Karpas-422 (cell line): ENCODE data around the gene P2RX4. TPM values are rescaled to one million over a fixed set of nuclear protein-coding genes. Genes with fewer than 3 reads are reported as not detected.

Source experiments
- DNase-seq: peaks from one replicate; pipeline ENCODE4 v3.0.0-alpha.2; 2015
- H2AFZ ChIP-seq: fragments of 200-600 bp; sonication (generic); 2 replicates; pipeline ENCODE4 v1.6.1; 2014; ENCODE audit warnings: antibody characterized with exemption, low read length, mixed read lengths
- H3K27ac ChIP-seq: fragments of 200-600 bp; sonication (generic); 2 replicates; pipeline ENCODE4 v1.5.1; 2014; ENCODE audit warnings: mild to moderate bottlenecking, low read length, moderate library complexity
- H3K27me3 ChIP-seq: fragments of 200-600 bp; sonication (generic); 2 replicates; pipeline ENCODE4 v1.6.1; 2014; ENCODE audit warnings: low read length, mixed read lengths
- H3K36me3 ChIP-seq: fragments of 200-600 bp; sonication (generic); 2 replicates; pipeline ENCODE4 v1.6.1; 2014; ENCODE audit warnings: low read length, mixed read lengths; ENCODE audit not compliant: insufficient read depth
- H3K4me1 ChIP-seq: fragments of 200-600 bp; sonication (generic); 2 replicates; pipeline ENCODE4 v1.6.1; 2014; ENCODE audit warnings: mild to moderate bottlenecking, low read length, mixed read lengths
- H3K4me2 ChIP-seq: fragments of 200-600 bp; sonication (generic); 2 replicates; pipeline ENCODE4 v1.6.1; 2014; ENCODE audit warnings: low read length, low read depth, mild to moderate bottlenecking; ENCODE audit not compliant: poor library complexity, severe bottlenecking
- H3K4me3 ChIP-seq: fragments of 200-600 bp; sonication (generic); 2 replicates; pipeline ENCODE4 v1.5.1; 2014; ENCODE audit warnings: mild to moderate bottlenecking, antibody characterized with exemption, low read length, mixed read lengths
- H3K79me2 ChIP-seq: fragments of 200-600 bp; sonication (generic); 2 replicates; pipeline ENCODE4 v1.6.1; 2014; ENCODE audit warnings: mild to moderate bottlenecking, low read length, mixed read lengths
- H3K9ac ChIP-seq: fragments of 200-600 bp; sonication (generic); 2 replicates; pipeline ENCODE4 v1.6.0; 2014; ENCODE audit warnings: low read length
- H3K9me2 ChIP-seq: fragments of 200-600 bp; sonication (generic), shearing (Covaris generic); replicated peaks from 2 replicates; pipeline ENCODE4 v1.6.0; 2014; ENCODE audit warnings: mild to moderate bottlenecking, low read length, moderate library complexity; ENCODE audit not compliant: insufficient read depth
- H3K9me3 ChIP-seq: fragments of 300-700, 200-600 bp; sonication (generic); 2 replicates; pipeline ENCODE4 v1.6.1; 2014; ENCODE audit warnings: low read length, mixed read lengths
- H4K20me1 ChIP-seq: fragments of 200-600 bp; sonication (generic); 2 replicates; pipeline ENCODE4 v1.6.1; 2014; ENCODE audit warnings: mild to moderate bottlenecking, antibody characterized with exemption, low read length, low read depth; ENCODE audit not compliant: insufficient read depth
- total RNA-seq: library from RNA; depleted of rRNA; stranded (reverse); fragments of >200 nt; shearing (Covaris generic); gene quantifications from 2 replicates; pipeline ENCODE4 v1.2.3, GENCODE V29; 2014; ENCODE audit warnings: low replicate concordance

The P2RX4 gene
- total RNA-seq, 1 experiment from 2014 or later = 18.3 TPM

DNA sequence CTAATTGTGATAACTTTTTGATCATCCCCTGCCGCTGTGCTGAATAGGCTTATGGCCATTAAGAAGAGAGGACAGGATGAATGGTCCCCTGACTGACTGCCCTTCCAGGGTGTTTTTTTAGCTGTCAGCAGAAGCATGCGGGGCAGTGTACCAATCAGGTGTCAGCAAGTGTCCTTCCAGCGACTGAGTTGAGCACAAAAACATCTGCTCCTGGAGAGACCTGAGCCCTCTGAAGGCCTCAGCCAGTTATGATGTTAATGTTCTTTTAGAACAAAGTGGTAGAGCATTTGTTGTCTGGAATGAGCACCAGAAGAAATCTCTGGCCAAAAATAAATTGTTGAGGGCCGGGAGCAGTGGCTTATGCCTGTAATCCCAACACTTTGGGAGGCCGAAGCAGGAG lies 39.8 kb upstream of the P2RX4 start:
- Histone ChIP-seq H3K27me3 (no peaks in the 10 kb centered on the region), H4K20me1 (no peaks in the 10 kb centered on the region), H3K4me1 (no peaks in the 10 kb centered on the region), H2AFZ (no peak overlapping the region), H3K4me2 (no peak overlapping the region), H3K4me3 (no peak overlapping the region), H3K36me3 (no peaks in the 10 kb centered on the region), H3K9me2 (no peaks in the 10 kb centered on the region), H3K9ac (no peak overlapping the region), H3K79me2 (no peaks in the 10 kb centered on the region), H3K27ac (no peak overlapping the region), H3K9me3 (no peaks in the 10 kb centered on the region)
- no peak for DNase-seq

DNA sequence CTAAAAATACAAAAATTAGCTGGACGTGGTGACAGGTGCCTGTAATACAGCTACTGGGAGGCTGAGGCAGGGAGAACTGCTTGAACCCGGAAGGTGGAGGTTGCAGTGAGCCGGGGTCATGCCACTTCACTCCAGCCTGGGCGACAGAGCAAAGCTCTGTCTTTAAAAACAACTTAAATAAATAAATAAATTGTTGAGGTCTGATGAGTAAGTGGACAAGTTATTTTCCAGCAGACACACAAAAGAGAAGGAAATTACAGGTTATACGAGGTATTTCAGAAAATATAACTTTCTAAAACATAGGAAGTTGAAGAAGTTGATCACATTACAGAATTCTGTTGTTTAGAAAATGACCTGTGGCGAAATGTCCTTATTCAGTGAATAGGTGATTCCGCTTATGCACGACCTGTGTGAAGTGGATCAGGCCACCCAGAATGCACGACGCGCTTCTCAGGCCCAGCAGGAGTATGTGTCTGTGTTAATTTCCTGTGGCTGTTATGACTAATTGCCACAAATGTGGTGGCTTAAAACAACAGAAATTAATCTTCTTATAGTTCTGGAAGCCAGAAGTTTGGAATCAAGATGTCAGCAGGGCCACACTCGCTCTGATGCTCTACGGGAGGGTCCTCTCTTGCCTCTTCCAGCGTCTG lies 39.2 kb upstream of the P2RX4 start:
- H3K79me2 ChIP-seq = no peaks in the 10 kb centered on the region
- H4K20me1 ChIP-seq = no peaks in the 10 kb centered on the region
- peaks cover 5% of the 10 kb centered on the region; the same call in 1 of the 2 replicates for H3K4me1 ChIP-seq
- no peaks in the 10 kb centered on the region for H3K9me2 ChIP-seq
- H3K27ac ChIP-seq = no peak overlapping the region
- H3K27me3 ChIP-seq = no peaks in the 10 kb centered on the region
- no peak overlapping the region for H3K4me2 ChIP-seq
- no peak overlapping the region for H3K9ac ChIP-seq
- no peaks in the 10 kb centered on the region for H3K36me3 ChIP-seq
- no peak overlapping the region for H3K4me3 ChIP-seq
- DNase-seq = no peak
- no peak overlapping the region for H2AFZ ChIP-seq
- H3K9me3 ChIP-seq = no peaks in the 10 kb centered on the region

DNA sequence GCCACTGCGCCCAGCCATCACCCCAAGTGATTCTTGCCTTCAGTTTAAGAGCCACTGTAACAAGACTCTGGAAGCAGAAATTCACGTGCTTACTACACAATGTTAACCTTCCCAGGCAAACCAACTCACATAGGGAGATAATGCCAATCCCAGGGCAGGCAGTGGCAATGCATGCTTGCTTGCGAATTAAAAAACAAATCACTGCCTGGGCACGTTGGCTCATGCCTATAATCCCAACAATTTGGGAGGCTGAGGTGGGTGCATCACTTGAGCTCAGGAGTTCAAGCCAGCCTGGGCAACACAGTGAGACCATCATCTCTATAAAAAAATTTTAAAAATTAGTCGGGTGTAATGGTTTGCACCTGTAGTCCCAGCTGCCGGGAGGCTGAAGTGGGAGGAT lies 37.8 kb upstream of the P2RX4 start:
- H2AFZ ChIP-seq = no peak overlapping the region
- no peaks in the 10 kb centered on the region for H3K27me3 ChIP-seq
- H3K79me2 ChIP-seq = no peaks in the 10 kb centered on the region
- no peak for DNase-seq
- no peaks in the 10 kb centered on the region for H3K36me3 ChIP-seq
- no peaks in the 10 kb centered on the region for H4K20me1 ChIP-seq
- H3K9me3 ChIP-seq = no peaks in the 10 kb centered on the region
- peaks cover 6% of the 10 kb centered on the region; the same call in 1 of the 2 replicates for H3K4me1 ChIP-seq
- H3K9ac ChIP-seq = no peak overlapping the region
- no peak overlapping the region for H3K4me2 ChIP-seq
- H3K9me2 ChIP-seq = no peaks in the 10 kb centered on the region
- no peak overlapping the region for H3K27ac ChIP-seq
- H3K4me3 ChIP-seq = no peak overlapping the region

DNA sequence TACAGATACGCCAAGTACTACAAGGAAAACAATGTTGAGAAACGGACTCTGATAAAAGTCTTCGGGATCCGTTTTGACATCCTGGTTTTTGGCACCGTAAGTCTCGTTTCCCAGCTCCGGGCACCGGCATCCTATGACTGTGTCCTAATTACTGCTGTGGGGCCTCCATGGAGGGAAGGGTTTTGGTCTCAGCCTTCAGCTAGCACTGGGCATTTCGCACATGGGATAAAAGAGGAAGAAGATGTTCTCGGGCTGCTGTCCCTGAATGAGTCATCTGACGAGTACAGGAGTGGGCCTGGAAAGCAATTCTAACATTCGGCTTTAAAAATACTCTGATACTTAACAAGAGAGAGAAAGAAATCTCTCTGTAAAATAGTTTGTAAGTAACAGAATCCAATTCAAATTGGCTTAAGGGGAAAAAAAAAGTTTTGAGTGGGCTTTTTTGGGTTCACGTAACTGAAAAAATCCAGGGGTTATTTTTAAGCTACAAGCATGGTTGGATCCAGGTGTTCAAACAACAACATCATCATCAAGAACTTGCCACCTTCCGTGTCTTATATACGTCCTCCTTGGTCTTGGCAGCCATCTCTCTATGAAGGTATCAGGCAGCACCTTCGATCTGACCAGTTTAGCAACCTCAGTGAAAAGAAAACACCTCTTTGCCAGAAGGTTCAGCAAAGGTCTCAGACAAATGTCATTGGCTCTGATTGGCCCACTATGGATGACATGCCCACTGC lies 34.4 kb upstream of the P2RX4 start:
- Histone ChIP-seq H3K79me2 (no peaks in the 10 kb centered on the region), H3K27me3 (no peaks in the 10 kb centered on the region), H3K27ac (no peak overlapping the region), H3K36me3 (no peaks in the 10 kb centered on the region), H2AFZ (no peak overlapping the region), H3K9me3 (no peaks in the 10 kb centered on the region), H3K4me2 (no peak overlapping the region), H4K20me1 (no peaks in the 10 kb centered on the region), H3K4me1 (peaks cover 6% of the 10 kb centered on the region; the same call in 1 of the 2 replicates), H3K9ac (no peak overlapping the region), H3K9me2 (no peaks in the 10 kb centered on the region), H3K4me3 (no peak overlapping the region)
- no peak for DNase-seq

DNA sequence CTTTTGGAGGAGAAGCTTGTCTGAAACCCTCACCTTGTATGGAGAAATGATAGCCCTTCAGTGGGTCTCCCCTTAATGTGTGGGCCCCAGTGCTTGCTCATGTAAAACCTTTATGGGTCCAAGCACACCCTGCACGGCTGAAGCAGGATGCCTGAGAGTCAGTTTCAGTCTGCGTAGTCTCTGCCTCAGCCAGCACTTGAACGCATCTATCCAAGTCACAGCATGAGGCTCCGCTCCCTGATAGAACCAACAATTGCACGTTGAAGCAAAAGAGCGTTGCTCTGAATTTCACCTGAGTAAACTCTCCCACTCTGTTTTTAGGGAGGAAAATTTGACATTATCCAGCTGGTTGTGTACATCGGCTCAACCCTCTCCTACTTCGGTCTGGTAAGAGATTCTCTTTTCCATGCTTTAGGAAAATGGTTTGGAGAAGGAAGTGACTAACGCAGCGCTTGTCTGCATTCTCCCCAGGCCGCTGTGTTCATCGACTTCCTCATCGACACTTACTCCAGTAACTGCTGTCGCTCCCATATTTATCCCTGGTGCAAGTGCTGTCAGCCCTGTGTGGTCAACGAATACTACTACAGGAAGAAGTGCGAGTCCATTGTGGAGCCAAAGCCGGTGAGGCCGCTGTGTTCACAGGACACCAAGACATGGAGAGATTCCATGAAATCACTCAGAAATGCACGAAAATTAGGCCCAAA lies 33.0 kb upstream of the P2RX4 start:
- Histone ChIP-seq H2AFZ (no peak overlapping the region), H3K4me3 (no peak overlapping the region), H3K4me2 (no peak overlapping the region), H3K27me3 (no peaks in the 10 kb centered on the region), H3K9me2 (no peaks in the 10 kb centered on the region), H3K9me3 (no peaks in the 10 kb centered on the region), H3K36me3 (no peaks in the 10 kb centered on the region), H3K9ac (no peak overlapping the region), H3K27ac (no peak overlapping the region), H3K79me2 (no peaks in the 10 kb centered on the region), H4K20me1 (no peaks in the 10 kb centered on the region), H3K4me1 (peaks cover 7% of the 10 kb centered on the region)
- DNase-seq = no peak

DNA sequence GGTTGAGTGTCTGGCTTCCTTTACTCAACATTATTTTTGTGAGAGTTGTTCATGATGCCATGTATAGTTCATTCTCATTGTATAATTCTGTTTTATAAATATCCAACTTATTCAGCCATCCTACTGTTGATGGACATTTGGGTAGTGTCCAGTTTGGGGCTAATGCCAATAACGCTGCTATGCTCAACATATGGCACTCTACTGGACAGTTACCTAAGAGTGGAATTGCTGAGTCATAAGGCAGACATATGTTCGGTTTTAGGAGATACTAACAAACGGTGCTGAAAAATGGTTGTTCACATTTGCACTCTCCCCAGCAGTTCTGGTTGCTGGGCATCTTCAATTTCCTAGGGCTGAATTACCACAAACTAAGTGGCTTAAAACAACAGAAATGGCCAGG lies 28.7 kb upstream of the P2RX4 start:
- Histone ChIP-seq H3K27me3 (no peaks in the 10 kb centered on the region), H3K4me2 (no peak overlapping the region), H3K79me2 (no peaks in the 10 kb centered on the region), H3K4me1 (peaks cover 8% of the 10 kb centered on the region), H3K9me2 (no peaks in the 10 kb centered on the region), H3K36me3 (no peaks in the 10 kb centered on the region), H4K20me1 (no peaks in the 10 kb centered on the region), H3K27ac (no peak overlapping the region), H2AFZ (no peak overlapping the region), H3K9me3 (no peaks in the 10 kb centered on the region), H3K9ac (no peak overlapping the region), H3K4me3 (no peak overlapping the region)
- no peak for DNase-seq

DNA sequence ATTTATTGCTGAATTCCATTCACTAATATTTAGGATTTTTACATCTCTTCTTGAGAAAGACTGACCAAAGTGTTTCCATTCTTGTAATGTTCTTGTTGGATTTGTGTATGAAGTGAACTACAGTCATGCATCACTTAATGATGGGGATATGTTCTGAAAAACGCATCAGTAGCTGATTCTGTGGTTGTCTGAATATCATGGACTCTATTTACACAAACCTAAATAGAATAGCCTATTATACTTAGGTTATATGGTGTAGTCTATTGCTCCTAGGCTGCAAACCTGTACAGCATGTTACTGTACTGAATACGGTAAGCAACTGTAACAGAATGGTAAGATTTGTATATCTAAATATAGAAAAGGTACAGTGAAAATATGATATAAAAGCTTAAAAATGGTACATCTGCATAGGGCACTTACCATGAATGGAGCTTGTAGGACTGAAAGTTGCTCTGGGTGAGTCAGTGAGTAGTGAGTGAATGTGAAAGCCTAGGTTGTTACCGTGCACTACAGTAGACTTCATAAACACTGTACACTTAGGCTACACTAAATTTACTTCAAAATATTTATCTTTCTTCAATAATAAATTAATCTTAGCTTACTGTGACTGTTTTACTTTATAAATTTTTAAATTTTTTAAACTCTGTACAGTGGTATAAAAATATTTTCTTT lies 27.6 kb upstream of the P2RX4 start:
- H3K4me1 ChIP-seq = peaks cover 8% of the 10 kb centered on the region
- no peaks in the 10 kb centered on the region for H3K36me3 ChIP-seq
- no peaks in the 10 kb centered on the region for H3K9me3 ChIP-seq
- DNase-seq = no peak
- H4K20me1 ChIP-seq = no peaks in the 10 kb centered on the region
- H2AFZ ChIP-seq = no peak overlapping the region
- no peaks in the 10 kb centered on the region for H3K79me2 ChIP-seq
- no peak overlapping the region for H3K9ac ChIP-seq
- no peaks in the 10 kb centered on the region for H3K9me2 ChIP-seq
- no peak overlapping the region for H3K4me3 ChIP-seq
- H3K4me2 ChIP-seq = no peak overlapping the region
- H3K27me3 ChIP-seq = no peaks in the 10 kb centered on the region
- no peak overlapping the region for H3K27ac ChIP-seq

DNA sequence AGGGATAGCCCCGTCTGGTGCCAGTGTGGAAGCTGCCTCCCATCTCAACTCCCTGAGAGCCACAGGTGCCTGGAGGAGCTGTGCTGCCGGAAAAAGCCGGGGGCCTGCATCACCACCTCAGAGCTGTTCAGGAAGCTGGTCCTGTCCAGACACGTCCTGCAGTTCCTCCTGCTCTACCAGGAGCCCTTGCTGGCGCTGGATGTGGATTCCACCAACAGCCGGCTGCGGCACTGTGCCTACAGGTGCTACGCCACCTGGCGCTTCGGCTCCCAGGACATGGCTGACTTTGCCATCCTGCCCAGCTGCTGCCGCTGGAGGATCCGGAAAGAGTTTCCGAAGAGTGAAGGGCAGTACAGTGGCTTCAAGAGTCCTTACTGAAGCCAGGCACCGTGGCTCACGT lies 25.5 kb upstream of the P2RX4 start:
- no peak overlapping the region for H2AFZ ChIP-seq
- H3K36me3 ChIP-seq = no peaks in the 10 kb centered on the region
- no peaks in the 10 kb centered on the region for H3K9me2 ChIP-seq
- H3K4me3 ChIP-seq = no peak overlapping the region
- H4K20me1 ChIP-seq = no peaks in the 10 kb centered on the region
- no peak overlapping the region for H3K9ac ChIP-seq
- no peaks in the 10 kb centered on the region for H3K9me3 ChIP-seq
- no peak overlapping the region for H3K27ac ChIP-seq
- DNase-seq = no peak
- no peak overlapping the region for H3K4me2 ChIP-seq
- H3K4me1 ChIP-seq = peaks cover 8% of the 10 kb centered on the region
- H3K27me3 ChIP-seq = no peaks in the 10 kb centered on the region
- H3K79me2 ChIP-seq = no peaks in the 10 kb centered on the region
